OCI-LY1 (cell line): ENCODE measurements around the gene EIF2B2.

Source experiments
- EZH2 ChIP-seq: fragments of 200-600 bp; sonication (generic), shearing (Covaris generic); IDR thresholded peaks from 2 replicates; pipeline ENCODE4 v1.8.0; 2017; ENCODE audit warnings: borderline replicate concordance, mixed run types, mild to moderate bottlenecking, antibody characterized with exemption, low read length, moderate library complexity, mixed read lengths
- TF ChIP-seq, protein P1 (sequence below): fragments of 200-600 bp; sonication (generic), shearing (Covaris generic); IDR thresholded peaks from 2 replicates; pipeline ENCODE4 v1.5.1; 2017; ENCODE audit warnings: mild to moderate bottlenecking, antibody characterized with exemption, low read length, moderate library complexity, mixed read lengths

- TF ChIP-seq, protein P1, sequence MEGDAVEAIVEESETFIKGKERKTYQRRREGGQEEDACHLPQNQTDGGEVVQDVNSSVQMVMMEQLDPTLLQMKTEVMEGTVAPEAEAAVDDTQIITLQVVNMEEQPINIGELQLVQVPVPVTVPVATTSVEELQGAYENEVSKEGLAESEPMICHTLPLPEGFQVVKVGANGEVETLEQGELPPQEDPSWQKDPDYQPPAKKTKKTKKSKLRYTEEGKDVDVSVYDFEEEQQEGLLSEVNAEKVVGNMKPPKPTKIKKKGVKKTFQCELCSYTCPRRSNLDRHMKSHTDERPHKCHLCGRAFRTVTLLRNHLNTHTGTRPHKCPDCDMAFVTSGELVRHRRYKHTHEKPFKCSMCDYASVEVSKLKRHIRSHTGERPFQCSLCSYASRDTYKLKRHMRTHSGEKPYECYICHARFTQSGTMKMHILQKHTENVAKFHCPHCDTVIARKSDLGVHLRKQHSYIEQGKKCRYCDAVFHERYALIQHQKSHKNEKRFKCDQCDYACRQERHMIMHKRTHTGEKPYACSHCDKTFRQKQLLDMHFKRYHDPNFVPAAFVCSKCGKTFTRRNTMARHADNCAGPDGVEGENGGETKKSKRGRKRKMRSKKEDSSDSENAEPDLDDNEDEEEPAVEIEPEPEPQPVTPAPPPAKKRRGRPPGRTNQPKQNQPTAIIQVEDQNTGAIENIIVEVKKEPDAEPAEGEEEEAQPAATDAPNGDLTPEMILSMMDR, result peak; percentile 38
- no peak for TF ChIP-seq EZH2
Measured at GRCh38 chr14:75022655-75023054, 19.9 kb downstream of the EIF2B2 start.
